ENCODE measurements around the gene ALDH3B2.
"Not testable (repeated sequence)": the region's sequence is repeated elsewhere in the genome, so short reads cannot be mapped to it uniquely, and the experiment has no call there.

Gene ALDH3B2

DNA sequence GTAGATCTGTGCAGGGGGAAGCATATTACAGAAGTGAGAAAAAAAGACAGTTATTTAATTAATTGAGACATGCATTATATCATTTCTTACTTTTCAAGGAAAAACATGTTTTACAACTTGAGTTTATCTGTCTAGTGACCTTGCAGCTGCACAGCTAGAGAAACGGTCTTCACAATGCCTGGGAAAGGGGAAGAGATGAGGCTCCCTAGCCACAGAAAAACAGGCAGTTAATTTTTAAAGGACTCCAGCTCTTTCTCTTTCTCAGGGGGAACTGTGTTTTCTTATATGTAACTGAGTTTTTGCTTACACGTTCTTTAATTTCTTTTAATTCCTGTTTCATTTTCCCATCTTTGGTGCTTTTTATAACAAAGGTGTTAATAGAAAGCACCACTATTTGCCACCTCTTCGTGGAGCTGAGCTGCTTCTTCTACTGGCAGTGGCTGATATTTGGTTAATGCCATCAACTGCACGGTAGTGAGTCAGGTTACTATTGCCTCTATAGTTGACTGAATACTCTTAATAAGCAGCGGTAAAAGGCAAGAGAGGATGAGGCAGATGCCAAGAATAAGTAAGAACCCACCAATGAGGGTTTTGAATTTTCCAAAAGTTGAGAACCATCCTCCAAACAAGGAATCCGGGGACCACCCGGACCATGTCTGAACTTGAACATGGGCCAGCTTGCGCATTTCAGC, 11.4 kb upstream of the ALDH3B2 start:
- DNase-seq, result not testable (repeated sequence)

DNA sequence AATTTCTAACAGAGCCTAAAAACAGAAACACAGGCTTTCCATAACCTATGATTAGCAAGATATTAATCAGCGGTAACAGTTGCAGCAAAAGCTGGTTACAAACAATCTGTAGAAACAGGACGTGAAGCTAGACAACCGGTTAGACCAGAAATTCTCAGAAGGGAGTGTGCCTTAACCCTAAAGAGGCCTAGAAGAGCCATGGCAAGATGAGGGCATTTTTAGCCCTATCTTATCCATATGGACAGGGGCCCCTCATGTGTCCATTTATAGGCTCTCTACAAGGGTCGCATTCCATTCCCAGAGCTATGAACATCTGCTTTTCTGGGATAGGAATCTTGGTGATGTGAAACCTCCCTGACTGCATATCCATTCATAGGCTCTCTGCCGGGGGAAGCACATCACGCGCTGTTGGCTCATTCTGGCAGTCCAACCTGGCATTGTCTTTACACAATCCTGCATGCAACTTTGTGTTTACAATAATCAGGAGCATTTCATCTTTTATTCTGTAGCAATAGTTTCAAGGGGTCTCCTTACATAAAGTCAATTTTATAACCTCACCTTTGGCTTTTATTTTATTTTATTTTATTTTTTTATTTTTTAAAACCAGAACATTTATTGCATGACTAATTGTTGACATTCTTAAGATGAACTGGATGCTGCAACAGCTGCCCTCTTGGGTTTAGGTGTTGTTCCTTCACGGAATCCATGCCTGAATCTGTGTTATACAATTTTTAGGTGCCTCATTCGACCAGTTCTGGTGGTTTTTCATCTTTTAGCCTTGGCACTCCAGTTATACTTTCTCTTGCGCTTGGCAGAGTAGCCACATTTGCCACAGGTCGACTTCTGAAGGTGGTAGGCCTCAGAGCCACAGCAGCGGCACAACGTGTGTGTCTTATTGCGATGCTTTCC, 8.0 kb upstream of the ALDH3B2 start:
- DNase-seq, result not testable (repeated sequence)

DNA sequence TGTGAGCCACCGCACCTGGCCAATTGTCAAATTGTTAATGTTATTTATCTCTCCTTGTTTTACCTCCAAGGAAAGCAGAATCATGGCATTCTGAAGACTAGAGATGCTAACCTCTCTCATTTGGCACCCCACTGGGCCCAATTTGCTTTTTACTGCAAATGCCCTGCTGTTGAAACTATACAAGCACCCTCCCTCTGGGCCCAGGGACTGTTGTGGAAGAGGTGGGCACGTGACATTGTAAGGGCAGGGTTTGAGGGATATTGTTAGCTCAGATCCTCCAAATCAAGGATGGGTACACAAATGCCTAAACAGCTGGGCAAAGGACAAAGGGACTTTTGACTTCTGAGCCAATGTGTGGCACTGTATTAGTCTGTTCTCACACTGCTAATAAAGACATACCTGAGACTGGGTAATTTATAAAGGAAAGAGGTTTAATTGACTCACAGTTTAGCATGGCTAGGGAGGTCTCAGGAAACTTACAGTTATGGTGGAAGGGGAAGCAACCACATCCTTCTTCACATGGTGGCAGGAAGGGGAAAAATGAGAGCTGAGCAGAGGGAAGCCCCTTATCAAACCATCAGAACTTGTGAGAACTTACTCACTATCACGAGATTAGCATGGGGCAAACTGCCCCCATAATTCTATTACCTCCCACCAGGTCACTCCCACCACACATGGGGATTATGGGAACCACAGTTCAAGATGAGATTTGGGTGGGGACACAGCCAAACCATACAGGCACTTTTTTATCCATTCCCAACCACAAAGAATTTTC, 6.5 kb upstream of the ALDH3B2 start:
- no peak for DNase-seq

DNA sequence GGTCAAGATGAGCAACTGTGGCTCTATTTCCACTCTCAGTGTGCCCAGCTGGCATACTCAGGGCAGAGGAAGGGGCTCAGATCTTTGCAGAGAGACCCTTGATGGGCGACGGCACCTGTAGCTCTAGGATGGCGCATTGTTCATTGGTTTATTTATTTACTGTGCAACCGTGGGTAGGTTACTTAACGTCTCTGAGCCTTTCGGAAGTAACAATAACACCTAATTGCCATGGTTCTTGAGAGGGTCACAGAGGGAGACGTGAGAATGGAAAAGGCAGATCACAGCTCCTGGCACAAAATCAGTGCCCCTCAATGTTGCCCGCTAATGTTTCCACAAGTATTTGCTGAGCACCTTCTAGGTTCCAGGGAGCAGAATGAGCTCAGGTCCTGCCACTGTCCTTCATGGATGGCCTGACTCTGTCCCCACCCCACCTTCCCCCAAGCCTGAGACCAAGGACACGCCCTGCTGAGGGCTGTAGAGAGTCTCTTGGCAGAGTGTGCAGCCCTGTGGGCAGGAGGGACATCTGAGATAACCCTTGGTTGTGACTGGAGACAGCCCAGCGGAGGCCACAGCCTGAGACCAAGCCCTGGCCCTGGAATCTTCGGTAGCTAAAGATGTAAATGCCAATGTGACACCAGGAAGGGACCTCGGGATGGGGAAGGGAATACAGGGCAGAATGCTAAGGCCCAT, 780 bp upstream of the ALDH3B2 start:
- no peak for DNase-seq

DNA sequence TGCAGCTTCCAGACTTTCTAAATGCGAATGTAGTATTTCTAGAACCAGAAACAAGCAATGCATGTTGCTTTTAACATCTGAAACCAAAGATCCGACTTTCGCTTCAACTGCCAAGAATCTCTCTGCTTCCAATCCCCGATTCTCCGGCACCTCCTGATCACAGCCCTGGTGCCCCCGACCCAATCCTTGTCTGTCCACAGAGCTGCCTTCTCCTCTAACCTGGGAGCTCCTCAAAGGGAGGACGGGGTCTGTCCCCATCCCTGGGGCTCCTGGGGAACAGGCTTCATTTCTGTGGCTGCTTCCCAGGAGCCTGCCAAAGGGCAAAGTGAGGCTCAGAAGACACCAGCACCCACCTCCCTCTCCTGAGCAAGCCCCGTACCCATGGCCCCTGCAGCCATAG, 521 bp downstream of the ALDH3B2 start:
- no peak for DNase-seq

DNA sequence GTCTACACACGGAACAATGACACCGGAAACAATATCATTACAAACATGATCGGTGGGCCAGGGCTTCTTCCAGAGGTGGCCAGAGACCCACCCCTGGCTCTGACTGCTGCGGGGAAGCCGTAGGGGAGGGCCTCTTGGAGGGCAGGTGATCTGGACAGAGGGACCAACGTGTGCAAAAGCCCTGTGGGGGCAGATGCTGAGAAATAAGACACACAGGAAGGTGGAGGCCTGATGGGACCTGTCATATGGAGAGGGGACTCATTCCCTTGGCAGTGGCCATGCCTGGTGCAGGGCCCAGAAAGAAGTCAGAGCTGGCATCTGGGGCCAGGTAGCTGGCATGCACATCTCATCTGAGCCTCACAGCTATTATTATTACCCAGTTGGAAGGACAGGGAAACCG, 1.1 kb downstream of the ALDH3B2 start:
- DNase-seq, result no peak

DNA sequence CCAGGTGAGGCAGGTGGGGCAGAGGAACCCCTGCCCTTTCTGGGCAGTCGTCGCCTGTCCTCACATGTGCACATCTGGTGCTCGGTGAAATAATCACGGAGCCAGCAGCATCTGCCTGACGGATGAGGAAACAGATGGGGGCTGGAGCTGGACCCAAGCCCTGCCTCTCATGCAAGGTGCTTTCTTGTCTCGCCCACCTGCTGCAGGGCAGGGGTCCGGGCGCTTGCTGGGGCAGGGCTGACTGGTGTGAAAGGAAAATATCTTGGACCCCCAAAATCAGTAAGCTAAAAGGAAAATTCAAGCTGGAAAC, 3.3 kb downstream of the ALDH3B2 start:
- DNase-seq, result no peak

DNA sequence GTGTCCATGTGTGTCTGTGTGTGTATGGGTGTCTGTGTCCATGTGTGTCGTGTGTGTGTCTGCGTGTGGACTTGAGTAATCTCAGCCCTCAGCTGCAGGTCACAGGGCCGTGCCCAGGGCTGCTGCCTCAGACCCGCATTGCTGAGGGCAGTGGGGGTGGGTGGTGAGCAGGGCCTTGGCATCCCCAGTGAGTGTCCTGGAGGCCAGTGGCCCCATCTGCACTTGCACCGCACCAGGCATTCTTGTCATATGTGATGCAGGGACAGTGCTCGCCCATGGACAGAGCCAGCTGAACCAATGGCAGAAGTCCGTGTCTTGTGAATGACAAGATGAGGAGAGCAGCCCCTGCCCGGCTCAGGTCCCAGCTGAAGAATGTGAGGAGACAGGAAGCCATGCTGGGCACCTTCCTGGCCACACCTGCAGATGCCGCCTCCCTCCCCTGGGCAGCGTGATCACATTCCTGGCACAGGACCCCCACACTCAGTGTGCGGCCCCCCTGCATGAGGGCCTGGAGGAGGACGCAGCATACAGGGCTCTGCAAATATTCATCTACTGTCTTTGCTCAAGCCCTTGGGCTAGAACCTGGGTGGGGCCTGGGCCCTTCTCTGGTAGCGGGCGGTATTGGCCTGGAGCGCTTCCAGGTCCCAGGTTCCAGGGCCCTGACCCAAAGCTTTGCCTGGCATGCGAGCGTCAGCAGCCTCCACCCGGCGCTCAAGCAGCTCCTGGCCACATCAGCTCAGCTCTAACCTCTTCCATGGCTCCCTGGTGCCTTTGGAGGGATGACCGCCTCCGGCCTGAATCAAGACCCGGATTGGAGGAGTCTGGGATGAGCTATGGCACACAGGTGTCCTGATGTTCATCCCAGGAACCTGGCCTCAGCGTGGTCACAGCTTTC, 3.9 kb downstream of the ALDH3B2 start:
- DNase-seq, result no peak

DNA sequence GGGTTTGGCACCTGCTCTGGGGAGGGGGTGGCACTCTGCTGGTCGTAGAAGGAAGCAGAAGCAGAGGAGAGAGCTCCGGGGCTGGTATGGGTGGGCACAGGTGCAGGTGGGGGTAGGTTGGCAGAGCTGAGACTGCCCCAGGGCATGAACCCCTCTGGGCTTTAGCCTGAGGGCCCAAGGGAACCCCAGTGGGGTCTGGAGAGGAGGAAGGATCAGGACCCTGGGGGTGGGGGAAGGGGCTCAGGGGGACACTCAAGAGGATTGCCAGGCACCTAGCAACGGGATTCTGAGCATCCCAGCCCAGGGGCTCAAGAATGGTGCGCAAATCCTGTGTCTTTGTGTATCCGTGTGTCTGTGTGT, 6.3 kb downstream of the ALDH3B2 start:
- DNase-seq, result no peak

DNA sequence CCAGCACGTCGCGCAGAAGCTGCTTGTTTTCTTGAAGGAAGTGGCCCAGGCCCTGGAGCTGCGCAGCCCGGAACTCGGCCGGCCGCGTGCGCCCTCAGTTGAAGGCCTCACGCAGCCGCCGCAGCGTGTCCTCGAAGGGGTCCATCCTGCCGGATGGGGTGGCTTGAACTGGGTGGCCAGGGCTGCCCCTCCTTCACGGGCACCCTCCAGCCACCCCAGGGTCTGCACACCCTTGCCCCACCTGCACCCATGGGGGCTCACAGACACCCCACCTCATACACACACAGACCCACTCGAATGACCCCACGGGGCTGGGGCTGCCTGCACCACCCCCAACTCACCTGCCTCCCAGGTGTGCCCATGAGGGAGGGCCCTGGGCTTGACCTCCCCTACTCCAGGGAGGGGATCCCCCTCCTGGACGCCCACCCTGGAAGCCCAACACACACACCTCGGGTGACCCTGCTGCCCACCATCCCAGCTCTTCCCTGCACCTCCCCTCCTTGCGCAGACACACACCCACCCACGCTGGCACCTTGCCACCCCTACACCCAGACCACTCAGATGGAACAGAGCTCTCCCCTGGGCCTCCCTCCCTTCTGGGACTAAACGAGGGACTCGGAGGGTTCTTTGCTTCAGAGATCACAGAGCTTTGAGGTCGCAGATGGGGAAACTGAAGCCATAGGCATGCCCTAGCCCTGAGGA, 6.8 kb downstream of the ALDH3B2 start:
- no peak for DNase-seq

DNA sequence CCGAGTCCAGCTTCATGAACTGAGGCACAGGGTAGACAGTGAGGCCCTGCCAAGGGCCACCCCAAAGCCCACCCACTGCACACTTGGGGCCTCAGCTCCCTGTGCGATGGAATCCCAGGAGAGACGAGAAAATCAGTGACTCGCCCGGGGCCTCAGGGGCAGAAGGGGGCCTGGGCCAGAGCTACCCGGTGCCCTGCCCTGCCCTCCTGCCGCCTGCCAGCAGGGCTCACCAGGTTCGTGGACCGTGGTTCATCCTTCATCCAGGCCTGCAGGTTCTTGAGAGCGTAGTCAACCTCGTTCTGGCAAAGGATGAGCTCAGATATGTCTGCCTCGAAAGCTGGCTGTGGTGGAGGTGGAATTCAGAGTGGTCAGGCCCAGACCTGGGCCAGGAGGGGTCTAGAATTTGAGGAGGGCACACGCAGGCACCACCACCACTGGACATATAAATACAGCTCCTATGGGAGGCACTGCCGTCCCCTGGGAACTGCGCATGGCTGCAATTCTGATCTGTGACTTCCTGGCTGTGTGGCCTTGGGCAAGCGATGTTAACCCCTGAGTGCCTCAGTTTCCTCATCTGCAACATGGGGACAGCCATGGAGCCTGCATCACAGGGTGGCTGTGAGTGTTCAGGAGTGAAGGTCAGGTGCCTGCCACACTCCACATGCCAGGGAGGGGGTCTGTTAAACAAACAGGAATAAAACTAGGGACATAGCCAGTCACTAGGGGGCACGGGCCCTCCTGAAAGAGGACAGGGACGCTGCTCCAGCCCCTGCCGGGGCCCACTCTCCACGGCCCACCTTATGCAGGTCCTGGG, 7.5 kb downstream of the ALDH3B2 start:
- DNase-seq, result no peak

DNA sequence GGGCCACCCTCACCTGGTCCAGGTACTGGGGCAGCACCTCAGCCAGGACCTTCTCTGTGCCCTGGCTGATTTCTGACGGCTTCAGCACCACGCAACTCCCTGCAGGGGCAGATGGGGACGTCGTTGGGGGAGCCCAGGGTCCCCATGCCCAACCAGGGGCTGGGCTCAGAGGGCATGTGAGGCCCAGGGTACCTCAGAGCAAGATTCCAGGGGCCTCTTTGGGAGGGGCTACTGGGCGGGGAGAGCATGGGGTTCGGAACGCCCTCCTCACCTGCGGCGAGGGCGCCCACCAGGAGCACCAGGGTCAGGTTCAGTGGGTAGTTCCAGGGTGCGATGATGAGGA, 8.1 kb downstream of the ALDH3B2 start:
- DNase-seq, result no peak

DNA sequence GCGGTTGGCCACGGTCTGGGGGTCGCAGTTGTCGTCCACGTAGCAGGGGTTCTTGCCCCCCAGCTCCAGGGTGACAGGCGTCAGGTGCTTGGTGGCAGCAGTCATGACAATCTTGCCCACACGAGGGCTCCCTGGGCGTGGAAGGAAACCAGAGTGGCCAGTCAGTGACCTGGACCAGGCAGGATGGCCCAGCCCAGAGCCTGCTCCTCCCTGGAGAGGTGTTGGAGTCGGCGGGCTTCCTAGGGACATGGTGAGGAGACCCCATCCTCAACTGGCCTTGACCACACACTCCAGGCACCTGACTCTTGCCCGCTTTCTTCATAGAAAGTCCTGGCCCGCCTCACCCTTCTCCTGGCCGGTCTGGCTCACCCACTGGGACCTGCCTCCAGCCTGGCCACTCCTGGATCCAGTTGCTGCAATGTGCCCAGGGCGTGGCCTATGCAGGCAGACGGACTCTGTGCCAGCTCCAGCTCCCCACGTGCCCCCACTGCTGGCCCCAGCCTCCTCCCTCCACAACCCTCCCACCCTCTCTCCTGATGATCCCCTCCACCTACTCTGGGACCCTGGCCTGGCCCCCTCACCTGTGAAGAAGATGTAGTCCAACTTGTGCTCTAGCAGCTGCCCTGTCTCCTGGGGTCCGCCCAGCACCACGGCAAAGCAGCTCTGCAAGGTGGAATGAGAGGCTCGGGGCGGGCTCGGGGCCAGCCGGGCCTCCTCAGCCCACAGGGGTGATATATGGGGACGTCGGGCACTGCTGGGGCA, 8.7 kb downstream of the ALDH3B2 start:
- DNase-seq, result no peak

DNA sequence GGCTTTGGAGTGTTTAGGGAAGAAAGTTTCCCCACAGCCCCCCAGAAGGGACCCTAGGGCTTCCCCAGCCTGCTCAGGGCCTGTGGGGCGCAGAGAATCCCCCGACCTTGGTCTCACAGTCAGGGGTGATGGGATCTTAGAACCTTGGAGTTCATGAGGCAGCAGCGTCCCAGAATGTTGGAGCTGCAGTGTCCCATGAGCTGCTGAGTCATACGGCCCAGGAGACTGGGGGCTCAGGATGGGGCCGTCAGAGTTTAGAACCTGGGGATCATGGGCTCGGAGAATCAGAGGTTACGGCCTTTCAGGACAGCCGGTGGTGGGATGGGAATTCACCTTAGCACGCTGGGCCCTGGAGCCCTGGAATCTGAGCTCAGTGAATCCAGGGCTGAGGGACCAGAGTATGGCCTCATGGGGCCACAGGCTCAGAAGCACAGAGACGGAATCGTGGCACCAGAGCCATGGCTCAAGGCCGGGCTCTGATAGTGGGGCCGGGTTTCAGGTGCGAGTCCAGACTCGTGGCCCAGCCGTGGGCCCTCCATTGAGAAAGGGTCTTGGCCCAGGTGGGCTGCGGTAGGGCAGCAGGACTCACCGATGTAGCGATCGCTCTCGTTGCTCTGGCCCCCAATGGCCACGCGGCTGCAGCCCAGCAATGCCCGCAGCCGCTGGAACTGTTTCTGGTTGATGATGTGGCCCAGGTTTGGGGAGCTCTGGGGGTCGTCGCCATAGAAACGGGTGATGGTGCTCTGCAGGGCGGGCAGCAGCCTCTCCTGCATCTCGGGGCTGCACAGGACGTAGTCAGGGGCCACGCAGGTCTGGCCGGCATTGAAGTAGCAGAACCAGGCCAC, 9.5 kb downstream of the ALDH3B2 start:
- DNase-seq, result no peak

DNA sequence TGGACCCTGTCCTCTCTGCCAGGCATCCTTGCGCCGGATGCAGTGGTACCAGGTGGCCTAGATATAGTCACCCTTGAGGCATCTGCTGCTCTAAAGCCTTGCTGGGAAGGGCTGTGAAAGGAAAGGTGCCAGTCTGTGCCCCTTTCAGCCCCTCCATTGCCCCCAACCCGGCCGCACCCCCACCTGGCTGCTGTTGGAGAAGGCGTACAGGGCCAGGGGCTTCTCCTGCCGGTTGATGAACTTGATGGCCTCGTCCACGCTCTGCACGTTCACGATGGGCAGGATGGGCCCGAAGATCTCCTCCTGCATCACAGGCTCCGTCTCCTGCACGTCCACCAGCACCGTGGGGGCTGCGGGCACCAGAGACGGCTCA, 10.2 kb downstream of the ALDH3B2 start:
- DNase-seq, result no peak

DNA sequence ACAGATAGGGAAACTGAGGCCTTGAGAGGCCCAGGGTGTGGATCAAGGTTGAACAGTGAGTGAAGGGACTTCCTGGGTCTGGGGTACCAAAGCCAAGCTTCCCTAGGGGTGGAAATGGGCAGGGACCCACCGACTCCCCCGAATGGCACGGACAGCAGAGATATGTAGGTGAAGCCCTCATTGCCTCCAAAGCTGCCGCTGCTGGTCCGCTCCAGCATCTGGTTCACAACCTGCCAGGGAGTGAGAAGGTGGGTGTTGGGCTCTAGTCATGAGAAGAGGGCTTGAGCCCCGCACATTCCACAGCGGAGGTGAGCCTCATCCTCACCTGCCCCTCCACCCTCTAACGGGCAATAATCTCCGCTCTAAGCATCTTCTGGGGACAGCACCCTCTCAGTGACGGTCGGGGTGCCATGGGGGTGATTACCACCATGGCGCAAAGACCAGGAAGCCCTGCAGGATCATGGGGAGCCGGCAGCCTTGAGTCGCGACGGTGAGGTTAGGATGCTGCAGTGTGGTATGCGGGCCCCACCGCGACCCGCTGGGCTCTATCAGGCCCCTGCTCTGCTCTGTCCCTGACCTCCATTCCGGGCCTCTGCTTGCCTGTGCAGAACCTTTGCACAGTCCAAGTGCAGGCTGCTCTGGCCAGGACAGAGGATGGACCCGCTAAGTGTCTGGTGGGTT, 10.8 kb downstream of the ALDH3B2 start:
- no peak for DNase-seq

DNA sequence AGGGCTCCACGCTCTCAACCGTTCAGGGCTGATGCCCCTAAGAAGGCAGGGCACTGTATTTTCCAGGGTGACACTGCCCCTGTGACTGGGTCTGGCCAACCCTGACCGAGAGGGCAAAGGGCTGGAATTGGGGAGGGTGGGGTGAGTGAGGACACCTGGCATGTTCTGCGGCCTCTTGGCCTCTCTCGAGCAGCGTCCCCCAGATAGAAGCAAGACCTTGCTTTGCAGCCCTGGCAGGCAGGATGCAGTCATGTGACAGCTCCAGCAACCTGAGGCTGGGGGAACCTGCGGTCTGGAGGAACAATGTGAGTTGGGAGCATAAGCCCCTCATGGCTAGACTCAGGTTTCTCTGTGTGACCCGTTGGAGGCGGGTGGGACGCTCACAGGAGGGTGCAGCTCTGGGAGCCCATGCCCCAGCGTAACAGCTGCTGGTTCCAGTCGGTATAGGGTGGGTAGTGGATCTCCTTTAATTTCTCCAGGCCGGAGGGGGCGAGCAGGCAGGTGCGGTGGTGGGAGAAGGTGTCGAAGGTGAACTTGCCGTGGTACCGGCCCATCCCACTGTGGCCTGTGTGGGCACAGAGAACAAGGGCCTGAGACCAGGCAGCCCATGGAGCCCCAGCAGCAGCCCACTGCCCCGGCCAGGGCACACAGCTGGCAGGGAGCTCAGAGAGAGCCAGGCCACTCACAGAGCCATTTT, 11.4 kb downstream of the ALDH3B2 start:
- no peak for DNase-seq

Data from COR-L47 (cell line).